Stimulated activated CD4-positive, alpha-beta T cell treated with anti-CD3 and anti-CD28 coated beads, TNF-alpha, amount 100 ng/mL, for 24 hours (primary cell): ENCODE data around the gene TTC3.

ENCODE experiments used
- DNase-seq, 3 experiments: peaks; one replicate each; pipeline ENCODE4 v3.0.0-alpha.2; 2020; ENCODE audit warnings: low read depth in 3 of 3

Gene TTC3

GRCh38 chr21:37059181-37059580, 13.9 kb upstream of the TTC3 start:
- no peak for DNase-seq

GRCh38 chr21:37060296-37060695, 12.8 kb upstream of the TTC3 start:
- no peak for DNase-seq

GRCh38 chr21:37061926-37062592, 11.0 kb upstream of the TTC3 start:
- DNase-seq, result no peak

- DNase-seq, result no peak
These were observed 10.5 kb upstream of the TTC3 start for GRCh38 chr21:37062593-37062935.

- no peak for DNase-seq
These were observed 9.6 kb upstream of the TTC3 start for GRCh38 chr21:37063433-37063832.

- no peak for DNase-seq
These were observed 8.2 kb upstream of the TTC3 start for GRCh38 chr21:37064841-37065240.

- no peak for DNase-seq
These were observed 7.4 kb upstream of the TTC3 start for GRCh38 chr21:37065561-37066177.

GRCh38 chr21:37071561-37072273, 1.3 kb upstream of the TTC3 start:
- DNase-seq, result no peak

GRCh38 chr21:37072274-37072987, 623 bp upstream of the TTC3 start:
- DNase-seq, result peak in 2 of 3 experiments; percentile 46 to 60

GRCh38 chr21:37073417-37074196, 553 bp downstream of the TTC3 start:
- DNase-seq, result peak; percentile 28 to 43 (median 32)

GRCh38 chr21:37074197-37074510, 1.1 kb downstream of the TTC3 start:
- no peak for DNase-seq

GRCh38 chr21:37074546-37074945, 1.5 kb downstream of the TTC3 start:
- no peak for DNase-seq

GRCh38 chr21:37075214-37075770, 2.2 kb downstream of the TTC3 start:
- DNase-seq, result no peak

- DNase-seq, result no peak
These were observed 3.2 kb downstream of the TTC3 start for GRCh38 chr21:37076087-37076850.

- no peak for DNase-seq
These were observed 4.3 kb downstream of the TTC3 start for GRCh38 chr21:37077403-37077802.

- no peak for DNase-seq
These were observed 6.3 kb downstream of the TTC3 start for GRCh38 chr21:37079211-37079824.

- no peak for DNase-seq
These were observed 9.3 kb downstream of the TTC3 start for GRCh38 chr21:37082375-37082774.

GRCh38 chr21:37082856-37083528, 9.9 kb downstream of the TTC3 start:
- DNase-seq, result no peak

- DNase-seq, result no peak
These were observed 12.7 kb downstream of the TTC3 start for GRCh38 chr21:37085726-37086125.

- DNase-seq, result no peak
These were observed 14.1 kb downstream of the TTC3 start for GRCh38 chr21:37087188-37087587.
